HG03378 (cell line): ENCODE results near the gene ALX1.
"Not testable (repeated sequence)": the region's sequence is repeated elsewhere in the genome, so short reads cannot be mapped to it uniquely, and the experiment has no call there.

ENCODE experiments used
- ATAC-seq: cut with Tn5 transposase; IDR thresholded peaks from one replicate; pipeline ENCODE4 v1.9.1; 2021; ENCODE audit warnings: mild to moderate bottlenecking, moderate library complexity; ENCODE audit not compliant: unreplicated experiment

The ALX1 gene

GRCh38 chr12:85299053-85299452 lies 19.0 kb downstream of the ALX1 start:
- ATAC-seq, result no peak

- ATAC-seq, result peak; percentile 68
Measured at GRCh38 chr12:85301051-85301450, 21.0 kb downstream of the ALX1 start.

- no peak for ATAC-seq
Measured at GRCh38 chr12:85308374-85308773, 28.4 kb downstream of the ALX1 start.

GRCh38 chr12:85309125-85309566 lies 29.1 kb downstream of the ALX1 start:
- no peak for ATAC-seq

GRCh38 chr12:85310025-85310424 lies 30.0 kb downstream of the ALX1 start:
- no peak for ATAC-seq

- ATAC-seq, result no peak
Measured at GRCh38 chr12:85310456-85311076, 30.5 kb downstream of the ALX1 start.

GRCh38 chr12:85317866-85318636 lies 38.0 kb downstream of the ALX1 start:
- not testable (repeated sequence) for ATAC-seq

- ATAC-seq, result no peak
Measured at GRCh38 chr12:85322715-85323114, 42.7 kb downstream of the ALX1 start.

GRCh38 chr12:85325442-85325841 lies 45.4 kb downstream of the ALX1 start:
- no peak for ATAC-seq

GRCh38 chr12:85329913-85330312 lies 49.9 kb downstream of the ALX1 start:
- ATAC-seq, result no peak

- no peak for ATAC-seq
Measured at GRCh38 chr12:85348779-85349178, 68.8 kb downstream of the ALX1 start.

GRCh38 chr12:85350356-85350755 lies 70.3 kb downstream of the ALX1 start:
- ATAC-seq, result no peak
